Activated naive CD4-positive, alpha-beta T cell treated with anti-CD3 and anti-CD28 coated beads, Interleukin-2, amount 10 ng/mL, durations not matched to agents 5 hours and 36 hours (primary cell): ENCODE data around the gene WDPCP. TPM values are rescaled to one million over a fixed set of nuclear protein-coding genes. Genes with fewer than 3 reads are reported as not detected.

Source experiments
- total RNA-seq, 2 experiments: library from RNA; stranded (reverse); gene quantifications; one replicate each; pipeline ENCODE4 v1.2.3, GENCODE V29; 2021

The WDPCP gene
- total RNA-seq = 1 to 10 TPM; 7.0 to 7.2 TPM

GRCh38 chr2:63588385-63589147, at the start of gene WDPCP, which contains the start of gene MDH1:
Gene WDPCP, minus strand, starts transcription at chr2:63588477. Its CDS starts 206 bp downstream, at chr2:63588271.
Gene MDH1, plus strand, starts transcription at chr2:63588963. Its CDS starts 81 bp downstream, at chr2:63589044.

Other genes with a start within 250 kb of the WDPCP start
- 100 to 1,000 TPM; 138 to 159 TPM for gene MDH1, start 486 bp upstream of the WDPCP start, total RNA-seq